Mucosa of descending colon (tissue), 3 donors: Measurements from ENCODE around the gene ACTL6B. TPM values are rescaled to one million over a fixed set of nuclear protein-coding genes. Genes with fewer than 3 reads are reported as not detected.
A peak's percentile ranks its signal among the peaks of the same experiment; 100 is the strongest.

Source experiments
- ATAC-seq: fragments of 200-7000 bp; cut with Tn5 transposase; one replicate; pipeline ENCODE4 v1.9.1; 2020; ENCODE audit warnings: mild to moderate bottlenecking, moderate library complexity
- DNase-seq, 3 donors: peaks; one replicate each; pipeline ENCODE4 v3.0.0-alpha.2; 2020
- H3K36me3 ChIP-seq: fragments of 200-600 bp; one replicate; pipeline ENCODE4 v1.8.0; 2021; ENCODE audit warnings: low read depth, mild to moderate bottlenecking
- H3K4me1 ChIP-seq: fragments of 200-600 bp; one replicate; pipeline ENCODE4 v1.8.0; 2021; ENCODE audit warnings: low read depth, mild to moderate bottlenecking
- H3K4me3 ChIP-seq: fragments of 200-600 bp; one replicate; pipeline ENCODE4 v1.8.0; 2021; ENCODE audit warnings: mild to moderate bottlenecking
- H3K9me3 ChIP-seq: fragments of 200-600 bp; one replicate; pipeline ENCODE4 v1.8.0; 2021; ENCODE audit warnings: mild to moderate bottlenecking
- intact Hi-C, 2 donors: fragments of 100-400 bp; cut with DNase I in 1 of 2; cut with micrococcal nuclease in 1 of 2; formaldehyde crosslinking; loops; one replicate each; pipeline versions ENCODE4 v1.11.0 to v1.11.1; 2022; cut with DNase I, micrococcal nuclease
- total RNA-seq, 3 donors: library from RNA; stranded (reverse); fragmentation: NEBNext Ultra II Directional in 2 of 3; extraction: Animal tissue kit (Norgen Biotek cat#: 25700) in 2 of 3; gene quantifications; one replicate each; pipeline versions ENCODE4 v1.2.1 to v1.2.4, GENCODE V29; 2021 to 2023
- TF ChIP-seq, protein P1 (sequence below): fragments of 200-600 bp; IDR thresholded peaks from one replicate; pipeline ENCODE4 v1.8.0; 2022; ENCODE audit warnings: antibody characterized with exemption, mild to moderate bottlenecking
- donor health status: DM: no; HTN: no; CAD: no; lungs with moderate emphysema.
- donor health status: DM: no; HTN: no; CAD: no.
- donor health status: DM: no; HTN: yes; CAD: no.

Gene ACTL6B
- total RNA-seq, 3 donors from 2014 or later = 1.2 TPM; not detected in 2

DNA sequence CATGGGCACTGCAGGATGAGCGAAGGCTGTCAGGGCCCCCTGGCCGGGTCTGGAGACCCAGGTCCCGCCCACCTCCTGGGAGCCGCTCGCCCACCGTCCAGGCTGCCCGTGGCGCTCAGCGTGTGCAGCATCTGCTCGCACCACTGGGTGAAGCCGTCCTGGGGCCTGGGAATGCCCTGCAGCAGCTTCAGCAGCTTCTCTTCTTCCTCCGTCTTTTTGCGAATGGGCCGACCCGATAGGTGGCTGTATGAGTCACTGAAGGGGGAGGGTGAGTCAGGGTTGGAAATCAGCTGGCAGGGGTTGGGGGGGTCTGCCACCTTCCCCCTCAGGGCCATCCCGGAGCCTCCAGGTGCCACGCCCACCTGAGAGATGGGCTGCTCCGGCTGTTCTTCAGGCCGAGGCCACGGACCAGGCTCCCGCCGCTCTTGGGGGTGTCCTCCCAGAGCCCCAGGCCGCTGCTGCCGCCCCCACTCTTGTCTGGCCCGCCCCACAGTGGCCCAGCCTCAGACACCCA is 26.0 kb upstream of the ACTL6B start:
- Histone ChIP-seq H3K9me3 (no peaks in the 10 kb centered on the region), H3K36me3 (peaks cover 31% of the 10 kb centered on the region), H3K4me3 (no peak overlapping the region), H3K4me1 (no peaks in the 10 kb centered on the region)
- TF ChIP-seq, protein P1, sequence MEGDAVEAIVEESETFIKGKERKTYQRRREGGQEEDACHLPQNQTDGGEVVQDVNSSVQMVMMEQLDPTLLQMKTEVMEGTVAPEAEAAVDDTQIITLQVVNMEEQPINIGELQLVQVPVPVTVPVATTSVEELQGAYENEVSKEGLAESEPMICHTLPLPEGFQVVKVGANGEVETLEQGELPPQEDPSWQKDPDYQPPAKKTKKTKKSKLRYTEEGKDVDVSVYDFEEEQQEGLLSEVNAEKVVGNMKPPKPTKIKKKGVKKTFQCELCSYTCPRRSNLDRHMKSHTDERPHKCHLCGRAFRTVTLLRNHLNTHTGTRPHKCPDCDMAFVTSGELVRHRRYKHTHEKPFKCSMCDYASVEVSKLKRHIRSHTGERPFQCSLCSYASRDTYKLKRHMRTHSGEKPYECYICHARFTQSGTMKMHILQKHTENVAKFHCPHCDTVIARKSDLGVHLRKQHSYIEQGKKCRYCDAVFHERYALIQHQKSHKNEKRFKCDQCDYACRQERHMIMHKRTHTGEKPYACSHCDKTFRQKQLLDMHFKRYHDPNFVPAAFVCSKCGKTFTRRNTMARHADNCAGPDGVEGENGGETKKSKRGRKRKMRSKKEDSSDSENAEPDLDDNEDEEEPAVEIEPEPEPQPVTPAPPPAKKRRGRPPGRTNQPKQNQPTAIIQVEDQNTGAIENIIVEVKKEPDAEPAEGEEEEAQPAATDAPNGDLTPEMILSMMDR = no peak
- no peak for ATAC-seq
- DNase-seq = peak in 1 of 3 donors; percentile 56
- intact Hi-C loops = loop anchor here in 1 of 2 donors (10.0 kb wide), 1 partner anchor 207 kb away; the partner anchor contains the start of gene TSC22D4

DNA sequence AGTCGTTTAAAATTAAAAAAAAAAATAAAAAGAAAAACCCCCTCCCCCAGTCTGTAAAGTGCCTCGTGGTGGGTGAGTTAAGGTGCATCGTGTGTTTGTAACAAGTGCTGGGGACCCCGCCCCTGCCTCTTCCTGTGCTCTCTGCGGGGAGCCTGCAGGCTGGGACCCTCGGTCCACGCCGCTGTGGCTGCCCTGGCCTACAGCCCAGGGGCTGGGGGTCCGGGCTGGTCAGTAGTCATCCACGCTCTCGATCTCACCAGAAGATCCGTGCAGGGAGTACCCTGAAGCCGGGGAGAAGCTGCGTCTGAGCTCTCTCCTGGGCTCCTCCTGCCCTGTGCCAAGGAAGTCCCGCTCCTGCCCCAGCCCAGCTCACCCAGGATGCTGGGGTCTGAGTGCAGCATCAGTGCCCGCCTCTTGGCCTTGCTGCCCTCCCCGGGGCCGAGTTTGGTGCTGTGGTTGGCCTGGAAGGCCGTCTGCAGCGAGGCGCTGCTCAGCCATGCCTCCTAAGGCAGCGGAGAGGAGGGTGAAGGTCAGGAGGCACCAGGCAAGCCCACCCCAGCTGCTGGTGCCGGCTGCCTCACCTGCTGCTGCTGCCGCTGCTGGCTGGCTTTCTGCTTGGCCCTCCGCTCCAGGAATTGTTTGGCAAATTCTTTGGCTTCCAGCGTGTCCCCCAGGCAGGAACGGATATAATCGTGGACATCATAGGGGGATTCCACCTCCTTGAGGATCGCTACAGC is 25.4 kb upstream of the ACTL6B start:
- TF ChIP-seq, protein P1 = no peak
- H3K9me3 ChIP-seq = no peaks in the 10 kb centered on the region
- no peaks in the 10 kb centered on the region for H3K4me1 ChIP-seq
- no peak overlapping the region for H3K4me3 ChIP-seq
- DNase-seq = no peak
- no peak for ATAC-seq
- peaks cover 31% of the 10 kb centered on the region for H3K36me3 ChIP-seq
- intact Hi-C loops = loop anchor here in 1 of 2 donors (10.0 kb wide), 1 partner anchor 207 kb away; the partner anchor contains the start of gene TSC22D4

DNA sequence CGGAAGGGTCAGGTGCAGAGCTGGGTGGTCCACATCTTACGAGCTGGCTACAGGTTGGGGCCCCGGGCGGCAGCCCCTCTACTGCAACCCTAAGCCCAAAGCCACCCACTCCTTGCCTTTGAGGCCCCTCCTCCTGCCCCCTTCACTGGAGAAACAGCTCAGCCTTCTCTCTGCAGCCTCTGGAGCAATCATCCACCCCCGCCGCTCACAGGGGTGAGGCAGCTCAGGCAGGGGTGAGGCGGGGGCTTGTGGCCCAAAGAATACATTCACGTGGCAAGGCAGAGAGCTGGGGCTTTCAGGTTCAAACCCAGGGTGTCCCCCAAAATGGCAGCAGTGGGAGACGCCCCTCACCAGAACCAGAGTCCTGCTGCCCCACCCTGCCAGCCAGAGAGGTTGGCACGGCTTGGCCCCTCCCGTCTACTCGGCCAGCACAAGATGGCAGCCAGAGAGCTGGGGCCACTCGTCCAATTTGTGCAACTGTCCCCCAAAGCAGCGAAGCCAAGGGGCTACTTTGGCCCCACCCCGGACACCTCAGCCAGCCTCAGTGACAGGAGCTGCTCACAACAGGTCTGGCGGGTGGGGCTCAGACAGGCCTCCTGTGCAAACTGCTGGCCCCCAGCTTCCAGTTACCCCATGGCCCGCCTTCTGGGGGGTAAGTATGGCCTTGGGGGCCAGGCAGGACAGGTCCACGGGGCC is 24.5 kb upstream of the ACTL6B start:
- no peaks in the 10 kb centered on the region for H3K4me1 ChIP-seq
- H3K36me3 ChIP-seq = peaks cover 31% of the 10 kb centered on the region
- TF ChIP-seq, protein P1 = no peak
- ATAC-seq (no peak), DNase-seq (peak in 1 of 3 donors; percentile 60)
- no peak overlapping the region for H3K4me3 ChIP-seq
- H3K9me3 ChIP-seq = no peaks in the 10 kb centered on the region
- intact Hi-C loops = loop anchor here in 1 of 2 donors (10.0 kb wide), 1 partner anchor 206 kb away; the partner anchor contains the start of gene TSC22D4

DNA sequence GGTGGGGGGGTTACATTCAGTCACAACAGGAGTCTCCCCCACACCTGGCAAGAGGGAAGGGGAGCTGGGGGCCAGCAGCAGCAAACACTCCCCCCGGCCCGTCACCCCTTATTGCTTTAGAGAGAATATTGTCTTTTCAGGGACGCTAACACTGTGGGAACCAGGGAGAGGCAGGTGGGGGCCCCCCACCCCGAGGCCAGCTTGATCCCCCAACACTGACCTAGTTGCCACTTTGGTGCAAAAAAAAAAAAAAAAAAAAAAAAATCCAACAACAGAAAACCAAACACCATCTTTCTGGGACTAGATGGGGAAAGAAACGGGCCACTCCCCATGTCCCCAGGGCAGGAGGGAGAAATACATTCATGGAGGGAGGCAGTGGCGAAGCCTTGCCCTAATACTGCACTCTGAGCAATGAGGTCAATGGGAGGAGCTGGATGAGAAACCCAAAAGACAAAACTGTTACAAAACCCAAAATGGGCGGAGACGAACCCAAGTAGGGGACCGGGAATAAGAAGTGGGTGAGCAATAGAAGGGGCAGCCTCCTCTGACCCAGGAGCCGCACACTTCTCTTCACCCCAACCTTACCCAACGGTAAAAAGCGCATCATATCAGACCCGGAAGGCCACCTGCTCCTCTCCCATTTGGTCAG is 23.8 kb upstream of the ACTL6B start:
- Histone ChIP-seq H3K4me3 (no peak overlapping the region), H3K36me3 (peaks cover 27% of the 10 kb centered on the region), H3K4me1 (no peaks in the 10 kb centered on the region), H3K9me3 (no peaks in the 10 kb centered on the region)
- intact Hi-C loops = loop anchor here in 1 of 2 donors (10.0 kb wide), 1 partner anchor 205 kb away; the partner anchor contains the start of gene TSC22D4
- peak in 1 of 3 donors; percentile 29 for DNase-seq
- TF ChIP-seq, protein P1 = no peak
- ATAC-seq = no peak

DNA sequence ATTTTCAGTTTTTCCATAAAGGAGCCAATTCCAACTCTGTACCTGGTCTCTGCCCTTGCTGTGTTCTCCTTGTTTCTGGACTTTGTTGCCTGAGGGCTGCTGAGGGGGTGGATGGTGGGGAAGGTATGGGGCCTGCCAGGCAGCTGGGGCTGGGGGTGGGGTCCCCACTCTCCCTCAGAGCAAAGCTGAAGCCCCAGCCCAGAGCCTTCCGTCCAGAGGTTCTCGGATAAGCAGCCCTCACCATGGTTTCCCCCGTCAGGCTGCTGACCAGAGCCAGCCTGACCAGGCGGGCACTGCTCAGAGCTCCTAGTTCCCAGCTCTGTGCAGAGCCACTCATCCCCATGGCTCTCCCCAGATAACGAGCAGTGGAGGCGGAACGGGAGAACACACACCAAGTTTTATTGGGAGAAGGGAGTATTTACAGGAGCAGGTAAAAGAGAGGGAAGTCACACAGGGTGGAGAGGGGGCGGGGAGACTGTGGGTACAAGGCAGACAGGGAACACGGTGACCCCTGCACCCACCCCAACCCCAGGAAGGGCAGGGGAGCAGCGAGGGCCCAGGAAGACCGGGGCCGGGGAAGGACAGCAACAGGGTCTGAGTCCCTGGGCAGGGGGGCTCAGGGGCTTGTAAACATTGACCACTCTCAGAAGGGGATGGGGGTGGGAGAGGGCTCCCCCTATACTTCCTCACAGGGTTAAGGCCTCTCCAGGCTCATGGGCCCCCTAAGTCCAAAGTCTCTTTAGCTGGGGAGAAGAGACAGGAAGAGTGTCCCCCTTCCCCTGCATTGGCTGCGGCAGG is 23.1 kb upstream of the ACTL6B start:
- no peak overlapping the region for H3K4me3 ChIP-seq
- intact Hi-C loops = no loop called here
- H3K36me3 ChIP-seq = peaks cover 20% of the 10 kb centered on the region
- peak in 1 of 3 donors; percentile 37 for DNase-seq
- TF ChIP-seq, protein P1 = no peak
- H3K9me3 ChIP-seq = no peaks in the 10 kb centered on the region
- no peaks in the 10 kb centered on the region for H3K4me1 ChIP-seq
- no peak for ATAC-seq
